ENCODE measurements around the gene USP40.

DNA sequence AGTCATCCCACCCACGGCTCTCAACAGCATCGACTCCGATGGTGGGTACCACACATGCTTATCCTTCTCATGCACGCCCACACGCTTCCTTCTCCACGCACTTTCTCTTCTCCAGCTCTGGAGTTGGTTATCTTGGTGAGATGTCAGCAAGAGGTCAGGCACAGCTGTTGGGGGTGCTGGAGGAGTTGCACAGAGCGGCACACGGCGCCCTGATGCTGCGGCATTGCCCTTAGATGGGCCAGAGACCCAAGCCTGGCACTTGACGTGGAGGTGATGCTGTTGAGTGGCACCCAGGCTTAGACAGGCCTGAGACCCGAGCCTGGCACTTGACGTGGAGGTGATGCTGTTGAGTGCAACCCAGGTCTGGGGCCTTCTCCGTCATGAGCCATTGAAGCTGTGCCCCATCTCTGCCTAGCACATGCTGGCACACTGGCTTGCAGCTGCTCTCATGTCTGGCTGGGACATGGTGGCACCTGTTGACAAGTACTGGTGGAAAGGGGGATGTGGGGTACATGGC is 129.1 kb downstream of the USP40 start:
- TF ChIP-seq EZH2 (IDR thresholded peaks at IDR 0.05; ENCODE audit: borderline replicate concordance): no peak
- TF ChIP-seq, protein P1, sequence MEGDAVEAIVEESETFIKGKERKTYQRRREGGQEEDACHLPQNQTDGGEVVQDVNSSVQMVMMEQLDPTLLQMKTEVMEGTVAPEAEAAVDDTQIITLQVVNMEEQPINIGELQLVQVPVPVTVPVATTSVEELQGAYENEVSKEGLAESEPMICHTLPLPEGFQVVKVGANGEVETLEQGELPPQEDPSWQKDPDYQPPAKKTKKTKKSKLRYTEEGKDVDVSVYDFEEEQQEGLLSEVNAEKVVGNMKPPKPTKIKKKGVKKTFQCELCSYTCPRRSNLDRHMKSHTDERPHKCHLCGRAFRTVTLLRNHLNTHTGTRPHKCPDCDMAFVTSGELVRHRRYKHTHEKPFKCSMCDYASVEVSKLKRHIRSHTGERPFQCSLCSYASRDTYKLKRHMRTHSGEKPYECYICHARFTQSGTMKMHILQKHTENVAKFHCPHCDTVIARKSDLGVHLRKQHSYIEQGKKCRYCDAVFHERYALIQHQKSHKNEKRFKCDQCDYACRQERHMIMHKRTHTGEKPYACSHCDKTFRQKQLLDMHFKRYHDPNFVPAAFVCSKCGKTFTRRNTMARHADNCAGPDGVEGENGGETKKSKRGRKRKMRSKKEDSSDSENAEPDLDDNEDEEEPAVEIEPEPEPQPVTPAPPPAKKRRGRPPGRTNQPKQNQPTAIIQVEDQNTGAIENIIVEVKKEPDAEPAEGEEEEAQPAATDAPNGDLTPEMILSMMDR (IDR thresholded peaks at IDR 0.05; ENCODE audit: poor library complexity): no peak
